Cardiac muscle cell (in vitro differentiated cells and primary cell): Measurements from ENCODE around the gene AQP2. TPM values are rescaled to one million over a fixed set of nuclear protein-coding genes. Genes with fewer than 3 reads are reported as not detected.

Experiments used
- DNase-seq, 2 donors: peaks; one replicate each; pipeline versions ENCODE4 v3.0.0 to v3.0.0-alpha.2; 2010 to 2017; ENCODE audit warnings: low read depth in 1 of 2, low spot score in 1 of 2
- H3K27ac ChIP-seq: fragments of 200-600 bp; sonication (generic); 2 replicates; pipeline ENCODE4 v1.5.1; 2016
- H3K27me3 ChIP-seq: fragments of 200-600 bp; sonication (generic); 2 replicates; pipeline ENCODE4 v1.6.0; 2016; ENCODE audit warnings: control low read depth
- H3K36me3 ChIP-seq: fragments of 200-600 bp; sonication (generic); 2 replicates; pipeline ENCODE4 v1.5.1; 2016; ENCODE audit warnings: control low read depth
- H3K4me1 ChIP-seq: fragments of 200-600 bp; sonication (generic); 2 replicates; pipeline ENCODE4 v1.8.1; 2017; ENCODE audit warnings: low read depth, mild to moderate bottlenecking, mixed run types
- H3K4me3 ChIP-seq: fragments of 200-600 bp; sonication (generic); 2 replicates; pipeline ENCODE4 v1.5.1; 2016; ENCODE audit warnings: mild to moderate bottlenecking
- H3K9me3 ChIP-seq: fragments of 200-600 bp; sonication (generic); 2 replicates; pipeline ENCODE4 v1.5.1; 2017; ENCODE audit warnings: low read depth, mild to moderate bottlenecking, control low read depth
- polyA plus RNA-seq: library from polyadenylated mRNA; unstranded; fragments of >200 nt; fragmentation: Nextera tagmentation; extraction: Ambion mirVana; gene quantifications from 2 replicates; pipeline ENCODE4 v1.2.1, GENCODE V29; 2016
- total RNA-seq: library from RNA; depleted of rRNA; stranded (reverse); fragments of >200 nt; gene quantifications from 2 replicates; pipeline ENCODE4 v1.2.3, GENCODE V29; 2016
- TF ChIP-seq, protein P1 (sequence below): IDR thresholded peaks from 2 replicates; pipeline ENCODE4 v1.5.1; 2012; ENCODE audit warnings: low read depth, mild to moderate bottlenecking, low read length

AQP2 gene, protein sequence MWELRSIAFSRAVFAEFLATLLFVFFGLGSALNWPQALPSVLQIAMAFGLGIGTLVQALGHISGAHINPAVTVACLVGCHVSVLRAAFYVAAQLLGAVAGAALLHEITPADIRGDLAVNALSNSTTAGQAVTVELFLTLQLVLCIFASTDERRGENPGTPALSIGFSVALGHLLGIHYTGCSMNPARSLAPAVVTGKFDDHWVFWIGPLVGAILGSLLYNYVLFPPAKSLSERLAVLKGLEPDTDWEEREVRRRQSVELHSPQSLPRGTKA
- total RNA-seq, result not detected in 2 replicates
- polyA plus RNA-seq, result not detected in 2 replicates

DNA sequence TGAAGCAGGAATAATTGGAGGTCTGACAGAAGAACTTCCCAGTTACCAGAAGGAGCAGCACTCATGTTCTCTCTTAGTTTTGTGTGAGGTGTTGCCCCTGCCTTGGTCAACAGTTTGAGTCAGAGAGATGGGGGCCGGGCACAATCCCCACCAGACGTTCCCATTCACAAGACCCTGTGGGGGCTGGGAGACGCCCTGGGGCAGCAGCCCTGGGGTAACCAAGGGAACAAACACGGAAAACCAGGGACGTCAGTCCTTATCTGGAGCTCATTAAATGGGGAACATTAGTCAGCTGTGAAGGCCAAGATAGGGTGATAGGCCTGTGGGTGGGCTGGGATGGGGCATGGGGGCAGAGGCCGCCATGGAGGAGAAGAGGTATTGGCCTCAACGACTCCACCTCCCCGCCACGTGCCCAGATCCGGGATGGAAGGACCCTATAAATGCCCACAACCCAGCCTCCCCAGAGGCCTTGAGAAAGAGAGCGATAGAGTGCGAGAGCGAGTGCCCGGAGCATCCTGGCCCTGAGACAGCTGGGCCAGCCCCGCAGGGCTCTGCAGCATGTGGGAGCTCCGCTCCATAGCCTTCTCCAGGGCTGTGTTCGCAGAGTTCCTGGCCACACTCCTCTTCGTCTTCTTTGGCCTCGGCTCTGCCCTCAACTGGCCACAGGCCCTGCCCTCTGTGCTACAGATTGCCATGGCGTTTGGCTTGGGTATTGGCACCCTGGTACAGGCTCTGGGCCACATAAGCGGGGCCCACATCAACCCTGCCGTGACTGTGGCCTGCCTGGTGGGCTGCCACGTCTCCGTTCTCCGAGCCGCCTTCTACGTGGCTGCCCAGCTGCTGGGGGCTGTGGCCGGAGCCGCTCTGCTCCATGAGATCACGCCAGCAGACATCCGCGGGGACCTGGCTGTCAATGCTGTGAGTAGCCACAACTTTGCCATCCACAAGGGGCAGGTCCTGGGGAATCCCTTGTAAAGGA, at the start of gene AQP2:
Gene AQP2 (plus strand): TSS at position 465 of the 979 bp plus-strand sequence. CDS start 94 bp downstream, at position 559.
- DNase-seq, result peak in 1 of 2 donors; percentile 64
- TF ChIP-seq, protein P1, sequence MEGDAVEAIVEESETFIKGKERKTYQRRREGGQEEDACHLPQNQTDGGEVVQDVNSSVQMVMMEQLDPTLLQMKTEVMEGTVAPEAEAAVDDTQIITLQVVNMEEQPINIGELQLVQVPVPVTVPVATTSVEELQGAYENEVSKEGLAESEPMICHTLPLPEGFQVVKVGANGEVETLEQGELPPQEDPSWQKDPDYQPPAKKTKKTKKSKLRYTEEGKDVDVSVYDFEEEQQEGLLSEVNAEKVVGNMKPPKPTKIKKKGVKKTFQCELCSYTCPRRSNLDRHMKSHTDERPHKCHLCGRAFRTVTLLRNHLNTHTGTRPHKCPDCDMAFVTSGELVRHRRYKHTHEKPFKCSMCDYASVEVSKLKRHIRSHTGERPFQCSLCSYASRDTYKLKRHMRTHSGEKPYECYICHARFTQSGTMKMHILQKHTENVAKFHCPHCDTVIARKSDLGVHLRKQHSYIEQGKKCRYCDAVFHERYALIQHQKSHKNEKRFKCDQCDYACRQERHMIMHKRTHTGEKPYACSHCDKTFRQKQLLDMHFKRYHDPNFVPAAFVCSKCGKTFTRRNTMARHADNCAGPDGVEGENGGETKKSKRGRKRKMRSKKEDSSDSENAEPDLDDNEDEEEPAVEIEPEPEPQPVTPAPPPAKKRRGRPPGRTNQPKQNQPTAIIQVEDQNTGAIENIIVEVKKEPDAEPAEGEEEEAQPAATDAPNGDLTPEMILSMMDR, result no peak

DNA sequence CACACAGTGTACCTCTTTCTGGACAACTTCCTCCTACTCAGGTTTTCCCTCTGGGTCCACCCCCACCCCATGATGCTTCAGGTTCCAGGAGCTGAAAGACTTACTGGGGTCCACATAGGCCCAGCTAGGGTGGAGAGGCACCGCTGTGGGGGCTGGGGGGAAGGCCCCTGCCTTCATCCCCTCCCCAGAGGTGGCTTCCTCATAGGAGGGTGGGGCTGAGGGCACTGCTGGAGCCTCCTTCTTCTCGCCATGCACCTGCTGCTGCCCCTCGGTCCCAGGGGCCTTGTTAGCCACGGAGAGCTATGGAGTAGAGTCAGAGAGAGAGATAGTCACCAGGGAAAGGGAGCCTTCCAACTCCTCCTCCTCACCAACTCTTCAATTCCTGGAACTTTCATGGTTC, 49.5 kb upstream of the AQP2 start:
- no peaks in the 10 kb centered on the region for H3K4me1 ChIP-seq
- DNase-seq, result no peak
- H3K36me3 ChIP-seq, result no peaks in the 10 kb centered on the region
- peaks cover 21% of the 10 kb centered on the region for H3K27me3 ChIP-seq
- H3K27ac ChIP-seq, result no peak overlapping the region
- TF ChIP-seq, protein P1, result no peak
- no peaks in the 10 kb centered on the region for H3K9me3 ChIP-seq
- H3K4me3 ChIP-seq, result no peak overlapping the region

More for the DNA sequence above, at the start of gene AQP2:
- H3K4me3 ChIP-seq, result no peak within 1 kb of the TSS
- H3K4me1 ChIP-seq, result no peaks in the 10 kb centered on the region
- no peaks in the 10 kb centered on the region for H3K36me3 ChIP-seq
- peaks cover 4% of the 10 kb centered on the region for H3K27me3 ChIP-seq
- no peaks in the 10 kb centered on the region for H3K9me3 ChIP-seq
- no peak within 1 kb of the TSS for H3K27ac ChIP-seq

DNA sequence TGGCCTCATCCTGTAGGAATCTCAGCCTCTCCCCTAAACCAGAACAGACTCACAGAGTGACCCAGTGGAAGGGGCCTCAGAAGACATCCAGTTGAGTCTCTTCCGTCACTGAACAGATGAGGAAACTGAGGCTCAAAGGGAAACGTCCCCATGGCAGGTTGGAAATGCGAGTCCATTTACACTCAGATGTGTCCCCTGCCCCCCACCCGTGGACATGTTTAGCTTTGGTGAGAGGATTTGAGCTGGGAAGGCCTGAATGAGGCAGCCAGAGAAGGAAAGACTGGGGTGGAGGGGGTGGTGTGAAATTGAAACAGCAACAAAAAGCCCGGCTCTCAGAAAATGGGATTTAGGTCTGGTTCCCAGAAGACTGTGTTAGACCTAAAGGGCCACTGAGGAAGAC, 48.6 kb upstream of the AQP2 start:
- Histone ChIP-seq H3K36me3 (no peaks in the 10 kb centered on the region), H3K4me1 (no peaks in the 10 kb centered on the region), H3K27ac (no peak overlapping the region), H3K27me3 (peaks cover 21% of the 10 kb centered on the region), H3K9me3 (no peaks in the 10 kb centered on the region), H3K4me3 (no peak overlapping the region)
- TF ChIP-seq, protein P1, result no peak
- no peak for DNase-seq

DNA sequence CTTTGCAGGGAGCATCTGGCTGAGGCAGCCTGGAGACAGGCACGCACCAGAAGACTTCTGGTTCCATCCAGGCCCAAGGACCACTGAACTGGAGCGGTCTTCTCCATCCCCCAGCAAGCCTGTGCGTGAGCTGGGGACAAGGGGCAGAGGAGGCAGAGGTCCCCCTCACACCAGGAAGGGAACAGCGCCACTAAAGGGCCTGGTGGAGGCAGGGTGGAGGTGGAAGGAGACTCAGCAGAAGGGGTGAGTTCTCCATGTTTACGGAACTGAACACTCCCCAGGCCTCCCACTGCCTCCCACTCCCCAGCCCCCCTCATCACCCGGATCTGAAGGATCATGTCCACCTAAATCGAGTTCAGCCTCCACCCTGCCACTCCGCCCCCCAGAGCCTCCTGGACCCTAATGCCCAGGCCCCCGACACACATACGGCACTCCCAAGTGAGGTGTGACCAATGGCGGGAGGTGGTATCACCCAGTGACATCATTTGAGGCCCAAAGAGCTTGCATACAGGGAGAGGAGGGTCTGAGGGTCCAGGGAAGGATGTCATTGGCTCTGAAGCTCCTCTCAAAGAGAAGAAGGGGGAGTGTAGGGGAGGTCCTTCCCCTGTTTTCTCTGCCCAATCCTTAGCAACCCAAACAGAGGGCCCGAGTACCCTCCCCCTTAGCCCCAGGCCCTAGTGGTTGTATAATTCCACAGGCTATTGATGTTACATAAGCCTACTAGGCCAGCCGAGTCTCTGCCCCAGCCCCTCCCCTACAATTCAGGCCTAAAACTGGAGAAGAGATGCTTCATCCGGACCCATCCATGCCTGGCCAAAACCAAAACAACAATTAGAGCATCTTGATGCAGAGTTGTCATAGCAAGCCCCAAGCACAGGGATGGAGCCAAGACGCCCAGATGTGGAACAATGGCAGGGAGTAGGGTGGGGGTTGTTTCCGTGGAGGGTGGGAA, 47.9 kb upstream of the AQP2 start:
- no peaks in the 10 kb centered on the region for H3K4me1 ChIP-seq
- H3K27me3 ChIP-seq, result peaks cover 21% of the 10 kb centered on the region
- TF ChIP-seq, protein P1, result no peak
- no peaks in the 10 kb centered on the region for H3K9me3 ChIP-seq
- no peak for DNase-seq
- no peaks in the 10 kb centered on the region for H3K36me3 ChIP-seq
- H3K4me3 ChIP-seq, result no peak overlapping the region
- H3K27ac ChIP-seq, result no peak overlapping the region

DNA sequence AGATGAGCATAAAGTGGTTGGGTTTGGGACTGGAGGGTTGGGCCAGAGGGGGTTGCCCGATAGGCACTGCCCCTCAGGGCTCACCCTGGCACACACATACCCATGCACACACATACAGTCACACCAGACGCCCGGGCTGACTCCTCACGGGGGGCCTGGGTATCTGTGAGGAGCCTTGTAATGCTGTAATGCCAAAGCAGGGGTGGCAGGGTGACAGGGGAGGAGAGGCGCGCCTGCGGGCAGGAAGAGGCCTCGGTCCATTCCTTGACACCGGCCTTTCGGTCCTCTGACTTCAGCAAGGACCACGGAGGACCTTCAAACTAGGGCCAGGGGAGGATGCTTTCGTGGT, 47.2 kb upstream of the AQP2 start:
- DNase-seq, result no peak
- TF ChIP-seq, protein P1, result no peak
- Histone ChIP-seq H3K36me3 (no peaks in the 10 kb centered on the region), H3K4me3 (no peak overlapping the region), H3K4me1 (no peaks in the 10 kb centered on the region), H3K27me3 (peaks cover 21% of the 10 kb centered on the region), H3K27ac (no peak overlapping the region), H3K9me3 (no peaks in the 10 kb centered on the region)
